ENCODE results near the gene HDAC2.

DNA sequence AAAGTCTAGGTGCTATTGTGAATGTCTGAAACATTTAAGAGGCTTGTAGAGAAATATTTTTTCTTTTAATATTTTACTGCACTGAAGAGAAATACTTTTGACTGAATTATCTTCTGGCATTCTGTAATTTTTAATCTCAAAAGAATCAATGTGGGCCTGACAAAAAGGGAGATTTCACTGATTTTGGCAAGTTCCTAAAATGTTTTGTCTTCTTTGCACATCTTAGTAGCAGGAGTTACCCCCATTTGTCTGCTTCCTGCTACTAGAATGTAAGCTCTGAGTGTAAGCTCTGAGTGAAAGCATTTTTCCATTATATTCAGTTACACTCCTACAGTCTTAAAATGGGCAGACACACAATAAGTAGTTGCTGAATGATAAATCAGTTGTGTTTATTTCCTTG, 31.1 kb downstream of the HDAC2 start:
- TF ChIP-seq, protein P1, sequence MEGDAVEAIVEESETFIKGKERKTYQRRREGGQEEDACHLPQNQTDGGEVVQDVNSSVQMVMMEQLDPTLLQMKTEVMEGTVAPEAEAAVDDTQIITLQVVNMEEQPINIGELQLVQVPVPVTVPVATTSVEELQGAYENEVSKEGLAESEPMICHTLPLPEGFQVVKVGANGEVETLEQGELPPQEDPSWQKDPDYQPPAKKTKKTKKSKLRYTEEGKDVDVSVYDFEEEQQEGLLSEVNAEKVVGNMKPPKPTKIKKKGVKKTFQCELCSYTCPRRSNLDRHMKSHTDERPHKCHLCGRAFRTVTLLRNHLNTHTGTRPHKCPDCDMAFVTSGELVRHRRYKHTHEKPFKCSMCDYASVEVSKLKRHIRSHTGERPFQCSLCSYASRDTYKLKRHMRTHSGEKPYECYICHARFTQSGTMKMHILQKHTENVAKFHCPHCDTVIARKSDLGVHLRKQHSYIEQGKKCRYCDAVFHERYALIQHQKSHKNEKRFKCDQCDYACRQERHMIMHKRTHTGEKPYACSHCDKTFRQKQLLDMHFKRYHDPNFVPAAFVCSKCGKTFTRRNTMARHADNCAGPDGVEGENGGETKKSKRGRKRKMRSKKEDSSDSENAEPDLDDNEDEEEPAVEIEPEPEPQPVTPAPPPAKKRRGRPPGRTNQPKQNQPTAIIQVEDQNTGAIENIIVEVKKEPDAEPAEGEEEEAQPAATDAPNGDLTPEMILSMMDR (conservative IDR thresholded peaks at IDR 0.05; ENCODE audit: low read length), result no peak
- no peak for TF ChIP-seq EZH2phosphoT487 (IDR thresholded peaks at IDR 0.05; ENCODE audit: borderline replicate concordance, low read depth, low read length)

Measured in OCI-LY7 (cell line).